H1 (cell line): ENCODE results near the gene RPA3. TPM values are rescaled to one million over a fixed set of nuclear protein-coding genes. Genes with fewer than 3 reads are reported as not detected.

ENCODE experiments used
- CTCF ChIA-PET: fragments of 300-600 bp; sonication (Branson Sonifier 250); formaldehyde crosslinking; loops from one replicate; lab custom pipeline; 2021; ENCODE audit not compliant: partially characterized antibody; lab: Charles Lee
- POLR2A ChIA-PET: fragments of 300-600 bp; sonication (Branson Sonifier 250); formaldehyde crosslinking; loops from one replicate; lab custom pipeline; 2021; ENCODE audit warnings: inconsistent platforms; ENCODE audit not compliant: partially characterized antibody; lab: Charles Lee
- DNase-seq, 2 experiments: peaks; one replicate each; pipeline versions ENCODE4 v3.0.0 to v3.0.0-alpha.2; 2010 to 2022; ENCODE audit warnings: low spot score in 2 of 2, low read depth in 1 of 2, mixed read lengths in 1 of 2
- FAIRE-seq: peaks from 2 replicates; lab custom pipeline; 2011; peaks lifted over from hg19 to GRCh38; lab: Jason Lieb, UNC
- H2AFZ ChIP-seq: 2 replicates; pipeline ENCODE4 v1.8.1; 2012; ENCODE audit warnings: low read length, inconsistent platforms
- H2AK5ac ChIP-seq: 2 replicates; pipeline ENCODE4 v1.6.1; 2013; ENCODE audit warnings: low read depth, low read length
- H2BK120ac ChIP-seq: replicated peaks from 2 replicates; pipeline ENCODE3; 2013; ENCODE audit warnings: low read depth, low read length, inconsistent platforms
- H2BK12ac ChIP-seq: 2 replicates; pipeline ENCODE4 v1.6.1; 2013; ENCODE audit warnings: low read depth, low read length
- H2BK15ac ChIP-seq: 2 replicates; pipeline ENCODE4 v1.6.1; 2013; ENCODE audit warnings: low read length
- H2BK20ac ChIP-seq: 2 replicates; pipeline ENCODE4 v1.6.1; 2013; ENCODE audit warnings: low read length
- H2BK5ac ChIP-seq: 2 replicates; pipeline ENCODE4 v1.6.1; 2013; ENCODE audit warnings: low read depth, low read length
- H3K14ac ChIP-seq: 2 replicates; pipeline ENCODE4 v1.6.1; 2013; ENCODE audit warnings: inconsistent platforms; ENCODE audit not compliant: insufficient read length
- H3K18ac ChIP-seq: 2 replicates; pipeline ENCODE4 v1.6.1; 2013; ENCODE audit warnings: low read length; ENCODE audit errors: extremely low read depth
- H3K23ac ChIP-seq: 2 replicates; pipeline ENCODE4 v1.6.1; 2013; ENCODE audit warnings: inconsistent platforms; ENCODE audit not compliant: insufficient read length
- H3K23me2 ChIP-seq: 2 replicates; pipeline ENCODE4 v1.6.1; 2013; ENCODE audit warnings: low read depth, low read length
- H3K27ac ChIP-seq: 2 replicates; pipeline ENCODE4 v1.6.1; 2011; ENCODE audit warnings: low read depth, low read length, inconsistent platforms
- H3K27me3 ChIP-seq, 4 experiments: replicated peaks in 1 of 4; 1 replicate in 1 of 4; 2 replicates in 3 of 4; pipeline versions ENCODE4 v1.6.1 to v1.8.1; 2011 to 2013; ENCODE audit warnings: low read length in 3 of 4, mild to moderate bottlenecking in 3 of 4, inconsistent platforms in 2 of 4, mixed read lengths in 2 of 4, moderate library complexity in 1 of 4; ENCODE audit not compliant: control insufficient read depth in 3 of 4, insufficient read depth in 3 of 4; ENCODE audit errors: extremely low read depth in 1 of 4
- H3K36me3 ChIP-seq, 4 experiments: 2 replicates each; pipeline versions ENCODE4 v1.6.1 to v1.8.1; 2011 to 2013; ENCODE audit warnings: mild to moderate bottlenecking in 4 of 4, low read length in 3 of 4, moderate library complexity in 2 of 4, control low read depth in 1 of 4, inconsistent platforms in 1 of 4; ENCODE audit not compliant: insufficient read depth in 4 of 4, control insufficient read depth in 2 of 4
- H3K4ac ChIP-seq: replicated peaks from 2 replicates; pipeline ENCODE3; 2013; ENCODE audit warnings: low read length, low read depth, mixed read lengths, inconsistent platforms; ENCODE audit not compliant: insufficient read length
- H3K4me1 ChIP-seq, 4 experiments: replicated peaks in 1 of 4; 1 replicate in 1 of 4; 2 replicates in 3 of 4; pipeline versions ENCODE4 v1.6.1 to v1.8.1; 2011 to 2013; ENCODE audit warnings: low read length in 3 of 4, inconsistent platforms in 2 of 4, mixed read lengths in 1 of 4; ENCODE audit not compliant: insufficient read depth in 4 of 4, control insufficient read depth in 3 of 4
- H3K4me2 ChIP-seq, 2 experiments: 2 replicates each; pipeline versions ENCODE4 v1.6.1 to v1.8.1; 2011 to 2013; ENCODE audit warnings: low read depth in 2 of 2, low read length in 2 of 2, control low read depth in 1 of 2, inconsistent platforms in 1 of 2, mild to moderate bottlenecking in 1 of 2; ENCODE audit not compliant: insufficient read depth in 1 of 2
- H3K4me3 ChIP-seq, 4 experiments: fragments of 200-600, 300-600 bp in 1 of 4; sonication (generic), shearing (Covaris generic), sonication (Bioruptor Twin) in 1 of 4; 2 replicates each; pipeline versions ENCODE4 v1.5.1 to v1.8.1; 2011 to 2016; ENCODE audit warnings: low read length in 4 of 4, low read depth in 3 of 4, control low read depth in 2 of 4, inconsistent platforms in 2 of 4, mild to moderate bottlenecking in 2 of 4, mixed read lengths in 1 of 4, moderate library complexity in 1 of 4; ENCODE audit not compliant: insufficient read depth in 2 of 4; ENCODE audit errors: extremely low read depth in 1 of 4
- H3K56ac ChIP-seq: replicated peaks from 2 replicates; pipeline ENCODE3; 2013; ENCODE audit warnings: low read depth, mild to moderate bottlenecking, mixed read lengths, low read length, inconsistent platforms; ENCODE audit not compliant: insufficient read length
- H3K79me1 ChIP-seq: 2 replicates; pipeline ENCODE4 v1.6.1; 2013; ENCODE audit warnings: low read depth, low read length, control low read depth
- H3K79me2 ChIP-seq, 2 experiments: 2 replicates each; pipeline versions ENCODE4 v1.6.1 to v1.8.1; 2012 to 2013; ENCODE audit warnings: low read length in 2 of 2, mild to moderate bottlenecking in 2 of 2, inconsistent platforms in 1 of 2; ENCODE audit not compliant: insufficient read depth in 2 of 2, control insufficient read depth in 1 of 2
- H3K9ac ChIP-seq, 4 experiments: replicated peaks in 1 of 4; 1 replicate in 1 of 4; 2 replicates in 3 of 4; pipeline versions ENCODE4 v1.6.1 to v1.8.1; 2011 to 2013; ENCODE audit warnings: low read depth in 3 of 4, low read length in 3 of 4, control low read depth in 2 of 4, mild to moderate bottlenecking in 2 of 4, moderate library complexity in 2 of 4, inconsistent platforms in 1 of 4; ENCODE audit errors: extremely low read depth in 1 of 4
- H3K9me3 ChIP-seq, 2 experiments: 2 replicates each; pipeline versions ENCODE4 v1.6.1 to v1.8.1; 2012 to 2013; ENCODE audit warnings: mild to moderate bottlenecking in 2 of 2, moderate library complexity in 2 of 2, control low read depth in 1 of 2, inconsistent platforms in 1 of 2, low read depth in 1 of 2, low read length in 1 of 2, mixed read lengths in 1 of 2; ENCODE audit not compliant: insufficient read depth in 2 of 2
- H4K20me1 ChIP-seq, 2 experiments: replicated peaks in 1 of 2; 2 replicates each; pipeline versions ENCODE3 to v1.8.1; 2011 to 2013; ENCODE audit warnings: inconsistent platforms in 2 of 2, low read length in 2 of 2, mild to moderate bottlenecking in 1 of 2; ENCODE audit not compliant: insufficient read depth in 2 of 2, control insufficient read depth in 1 of 2
- H4K5ac ChIP-seq: 2 replicates; pipeline ENCODE4 v1.6.1; 2013; ENCODE audit warnings: low read length, low read depth, mixed read lengths, inconsistent platforms; ENCODE audit not compliant: insufficient read length
- H4K8ac ChIP-seq: 2 replicates; pipeline ENCODE4 v1.8.0; 2013; ENCODE audit warnings: mild to moderate bottlenecking, moderate library complexity, low read length, inconsistent platforms; ENCODE audit not compliant: insufficient read depth; ENCODE audit errors: extremely low read depth
- H4K91ac ChIP-seq: replicated peaks from 2 replicates; pipeline ENCODE3; 2013; ENCODE audit warnings: low read length, mixed read lengths, inconsistent platforms; ENCODE audit not compliant: insufficient read length
- polyA plus RNA-seq, 7 experiments: library from polyadenylated mRNA; depleted of rRNA in 3 of 7; stranded (reverse) in 5 of 7; unstranded in 2 of 7; fragments of >200 nt in 5 of 7; fragments of 200-250 nt in 2 of 7; gene quantifications; 1 replicate in 5 of 7; 2 replicates in 1 of 7; 4 replicates in 1 of 7; pipeline versions ENCODE4 v1.2.1 to v1.2.3, GENCODE V29; 2011 to 2013; ENCODE audit warnings: missing spikeins in 2 of 7, mixed read lengths in 2 of 7
- total RNA-seq: library from RNA; stranded (reverse); fragmentation: NEBNext Ultra II Directional; extraction: Animal tissue kit (Norgen Biotek cat#: 25700); gene quantifications from 2 replicates; pipeline ENCODE4 v1.2.1, GENCODE V29; 2021
- TF ChIP-seq, protein P1 (sequence below): IDR thresholded peaks from 2 replicates; pipeline ENCODE4 v1.6.1; 2011; ENCODE audit warnings: low read length, improper control_type of control experiment

Gene RPA3
- total and polyA plus RNA-seq, 2 of the 8 experiments (the other 6 are each of a cell fraction or from before 2014, with no cell fraction given), result 60.2 to 105 TPM

DNA sequence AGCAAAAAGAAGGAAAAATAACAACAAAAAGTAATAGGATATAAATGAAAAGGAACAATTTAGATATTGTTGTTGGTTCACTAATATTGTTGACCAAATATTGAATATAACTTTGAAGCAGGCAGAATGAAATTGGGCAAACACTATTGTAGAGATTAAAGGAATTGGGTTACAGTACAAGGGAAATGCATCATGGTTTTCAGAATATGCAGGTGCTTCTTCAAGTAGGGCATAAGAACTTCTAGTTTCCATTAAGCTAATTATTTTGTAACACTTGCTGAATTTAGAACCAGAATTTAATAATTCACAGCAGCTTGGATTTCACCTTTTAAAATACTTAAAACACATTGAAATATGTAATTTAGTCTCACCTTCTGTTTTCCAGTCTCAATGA lies 36.5 kb downstream of the RPA3 start:
- ChIA-PET POLR2A (no interaction called here), CTCF (interaction anchor here (0.5 to 2.9 kb wide), 33 partner anchors 11 to 614 kb away, joined by 3 to 19 read pairs (median 4); no protein-coding TSS in a partner anchor)
- Histone ChIP-seq H4K5ac (no peak overlapping the region), H3K18ac (no peak overlapping the region), H3K36me3 (no peaks in the 10 kb centered on the region), H2AFZ (no peak overlapping the region), H3K4me2 (no peak overlapping the region), H3K79me2 (no peaks in the 10 kb centered on the region), H2BK20ac (no peak overlapping the region), H3K23me2 (no peaks in the 10 kb centered on the region), H3K79me1 (no peaks in the 10 kb centered on the region), H4K8ac (no peak overlapping the region), H3K14ac (no peak overlapping the region), H3K4ac (no peak overlapping the region), H4K91ac (no peak overlapping the region), H4K20me1 (no peaks in the 10 kb centered on the region), H2BK120ac (no peak overlapping the region), H3K9me3 (peaks cover 0 to 2% of the 10 kb centered on the region in 2 experiments; a peak in 1 of 4 replicates), H3K56ac (no peak overlapping the region), H3K27me3 (no peaks in the 10 kb centered on the region), H3K27ac (no peak overlapping the region), H3K4me3 (no peak overlapping the region), H2BK5ac (no peak overlapping the region), H3K4me1 (no peaks in the 10 kb centered on the region), H3K9ac (no peak overlapping the region), H2AK5ac (no peak overlapping the region), H2BK15ac (no peak overlapping the region), H2BK12ac (no peak overlapping the region), H3K23ac (no peak overlapping the region)
- no peak for FAIRE-seq
- DNase-seq, result no peak
- TF ChIP-seq, protein P1, sequence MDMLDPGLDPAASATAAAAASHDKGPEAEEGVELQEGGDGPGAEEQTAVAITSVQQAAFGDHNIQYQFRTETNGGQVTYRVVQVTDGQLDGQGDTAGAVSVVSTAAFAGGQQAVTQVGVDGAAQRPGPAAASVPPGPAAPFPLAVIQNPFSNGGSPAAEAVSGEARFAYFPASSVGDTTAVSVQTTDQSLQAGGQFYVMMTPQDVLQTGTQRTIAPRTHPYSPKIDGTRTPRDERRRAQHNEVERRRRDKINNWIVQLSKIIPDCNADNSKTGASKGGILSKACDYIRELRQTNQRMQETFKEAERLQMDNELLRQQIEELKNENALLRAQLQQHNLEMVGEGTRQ, result no peak
